ENCODE measurements around the gene TMEM63B.

DNA sequence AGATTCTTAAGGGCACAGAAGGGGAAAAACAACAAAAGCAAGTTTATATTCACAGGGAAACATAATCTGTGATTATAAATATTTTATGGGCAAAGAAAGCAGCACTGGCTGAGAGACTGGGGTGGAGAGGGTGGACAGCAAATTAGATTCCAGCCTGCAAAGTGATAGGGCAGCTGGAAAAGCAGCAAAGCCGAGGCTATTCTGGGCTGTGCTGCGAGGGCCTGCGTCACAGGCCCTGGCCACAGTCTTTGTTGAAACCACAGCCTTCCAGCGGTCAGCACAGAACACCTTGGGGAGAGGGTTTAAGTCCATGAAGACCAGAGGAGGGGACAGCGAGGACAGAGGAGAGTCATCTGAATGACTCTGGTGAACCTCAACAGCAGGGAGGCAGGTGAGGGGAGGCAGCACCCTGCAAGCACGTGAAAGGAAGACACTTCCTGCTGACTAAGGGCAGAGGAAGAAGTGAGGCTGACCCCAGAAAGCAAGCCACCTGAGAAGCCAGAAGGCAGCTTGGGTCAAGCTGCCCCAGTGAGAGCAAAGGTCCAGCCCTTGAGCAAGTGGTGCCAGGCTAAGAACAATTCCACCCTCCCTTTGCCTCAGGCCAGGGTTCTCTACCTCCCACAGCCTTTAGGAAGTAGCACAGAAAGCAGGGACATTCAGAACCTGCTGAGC, 17.2 kb upstream of the TMEM63B start:
- no peak for TF ChIP-seq RXRA (IDR thresholded peaks at IDR 0.05; ENCODE audit: insufficient read depth, low read depth, low read length)
- no peak for TF ChIP-seq POLR2A (IDR thresholded peaks at IDR 0.05; ENCODE audit: control extremely low read depth in 1 of 2, low read depth in 2 of 2, low read length in 2 of 2)
- TF ChIP-seq, protein P1, sequence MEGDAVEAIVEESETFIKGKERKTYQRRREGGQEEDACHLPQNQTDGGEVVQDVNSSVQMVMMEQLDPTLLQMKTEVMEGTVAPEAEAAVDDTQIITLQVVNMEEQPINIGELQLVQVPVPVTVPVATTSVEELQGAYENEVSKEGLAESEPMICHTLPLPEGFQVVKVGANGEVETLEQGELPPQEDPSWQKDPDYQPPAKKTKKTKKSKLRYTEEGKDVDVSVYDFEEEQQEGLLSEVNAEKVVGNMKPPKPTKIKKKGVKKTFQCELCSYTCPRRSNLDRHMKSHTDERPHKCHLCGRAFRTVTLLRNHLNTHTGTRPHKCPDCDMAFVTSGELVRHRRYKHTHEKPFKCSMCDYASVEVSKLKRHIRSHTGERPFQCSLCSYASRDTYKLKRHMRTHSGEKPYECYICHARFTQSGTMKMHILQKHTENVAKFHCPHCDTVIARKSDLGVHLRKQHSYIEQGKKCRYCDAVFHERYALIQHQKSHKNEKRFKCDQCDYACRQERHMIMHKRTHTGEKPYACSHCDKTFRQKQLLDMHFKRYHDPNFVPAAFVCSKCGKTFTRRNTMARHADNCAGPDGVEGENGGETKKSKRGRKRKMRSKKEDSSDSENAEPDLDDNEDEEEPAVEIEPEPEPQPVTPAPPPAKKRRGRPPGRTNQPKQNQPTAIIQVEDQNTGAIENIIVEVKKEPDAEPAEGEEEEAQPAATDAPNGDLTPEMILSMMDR (IDR thresholded peaks at IDR 0.05; ENCODE audit: control extremely low read depth in 1 of 3, insufficient read depth in 1 of 3, low read depth in 1 of 3, low read length in 3 of 3) = no peak
- no peak for TF ChIP-seq RBBP5 (IDR thresholded peaks at IDR 0.05; ENCODE audit: borderline replicate concordance, low read depth, low read length)
- TF ChIP-seq, protein P2, sequence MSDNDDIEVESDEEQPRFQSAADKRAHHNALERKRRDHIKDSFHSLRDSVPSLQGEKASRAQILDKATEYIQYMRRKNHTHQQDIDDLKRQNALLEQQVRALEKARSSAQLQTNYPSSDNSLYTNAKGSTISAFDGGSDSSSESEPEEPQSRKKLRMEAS (IDR thresholded peaks at IDR 0.05) = no peak
- TF ChIP-seq CEBPB (IDR thresholded peaks at IDR 0.05; ENCODE audit: low read depth, low read length) = no peak
- TF ChIP-seq YY1 (IDR thresholded peaks at IDR 0.05; ENCODE audit: low read depth, low read length) = no peak

Measured in H1 (cell line).